T-helper 17 cell (primary cell): ENCODE results near the gene DDX54. TPM values are rescaled to one million over a fixed set of nuclear protein-coding genes. Genes with fewer than 3 reads are reported as not detected.
A peak's percentile ranks its signal among the peaks of the same experiment; 100 is the strongest.

ENCODE experiments used
- ATAC-seq: fragments of 150-1000 bp; cut with Tn5 transposase; 2 replicates; pipeline ENCODE4 v1.10.0; 2021; ENCODE audit warnings: mild to moderate bottlenecking, moderate library complexity
- DNase-seq, 3 donors: peaks; one replicate each; pipeline versions ENCODE4 v3.0.0 to v3.0.0-alpha.2; 2020 to 2021
- H3K9me3 ChIP-seq: one replicate; pipeline ENCODE4 v1.7.0; 2013; ENCODE audit warnings: low read length, mild to moderate bottlenecking; ENCODE audit not compliant: control insufficient read depth, poor library complexity, severe bottlenecking
- H3K27ac Mint-ChIP-seq: one replicate; pipeline ENCODE4 v1.8.0; 2022; ENCODE audit warnings: mild to moderate bottlenecking, moderate library complexity, mixed read lengths
- H3K27me3 Mint-ChIP-seq: one replicate; pipeline ENCODE4 v1.8.0; 2022; ENCODE audit warnings: mixed read lengths
- H3K36me3 Mint-ChIP-seq: one replicate; pipeline ENCODE4 v1.8.0; 2022; ENCODE audit warnings: low read depth, mixed read lengths
- H3K4me1 Mint-ChIP-seq: one replicate; pipeline ENCODE4 v1.8.0; 2022; ENCODE audit warnings: mild to moderate bottlenecking, mixed read lengths
- H3K4me3 Mint-ChIP-seq: one replicate; pipeline ENCODE4 v1.8.0; 2022; ENCODE audit warnings: mild to moderate bottlenecking, moderate library complexity, mixed read lengths
- total RNA-seq, 4 donors: library from RNA in 2 of 4; stranded (reverse) in 2 of 4; gene quantifications; one replicate each; pipeline ENCODE4 v1.2.3 and lab custom pipeline; 2022 to 2026

The DDX54 gene
- total RNA-seq, 2 donors from 2014 or later: 75.9 to 92.5 TPM

DNA sequence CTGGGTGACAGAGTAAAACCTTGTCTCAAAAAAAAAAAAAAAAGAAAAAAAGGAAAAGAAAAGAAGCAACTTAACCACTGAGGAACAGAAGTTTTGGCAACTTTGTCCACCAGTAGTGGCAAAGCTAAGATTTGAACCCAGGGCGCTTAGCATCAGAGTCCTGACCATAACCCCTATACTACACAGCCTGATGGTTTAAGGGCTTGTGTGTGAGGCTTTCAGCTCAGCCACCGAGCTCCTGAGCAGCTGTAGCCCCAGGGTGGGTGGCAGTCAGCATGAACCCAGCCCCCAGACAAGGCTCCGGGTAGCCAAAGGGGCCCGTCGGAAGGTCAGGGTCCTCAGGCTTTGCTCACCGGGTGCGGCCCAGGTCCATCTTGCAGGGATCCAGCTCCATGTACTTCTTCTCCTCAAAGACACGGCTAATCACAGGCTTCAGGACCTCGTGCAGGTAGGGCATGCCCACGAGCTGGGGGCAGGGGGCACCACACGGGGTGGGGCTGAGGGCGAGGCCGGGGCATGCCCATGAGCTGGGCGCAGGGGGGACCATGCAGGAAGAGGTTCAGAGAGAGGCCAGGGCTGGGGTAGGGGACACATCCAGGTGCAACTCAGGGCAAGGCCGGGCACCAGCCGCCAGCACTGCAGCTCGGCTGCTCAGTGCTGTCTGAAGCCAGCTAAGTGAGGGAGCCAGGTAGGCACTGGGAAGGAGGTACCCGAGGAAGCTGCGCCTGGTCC, 70.7 kb downstream of the DDX54 start:
- no peak for DNase-seq
- Mint-ChIP-seq H3K27me3 (no peaks in the 10 kb centered on the region), H3K27ac (no peak overlapping the region), H3K36me3 (no peaks in the 10 kb centered on the region), H3K4me3 (no peak overlapping the region), H3K4me1 (peaks cover 3% of the 10 kb centered on the region)
- no peak for ATAC-seq
- no peaks in the 10 kb centered on the region for H3K9me3 ChIP-seq

DNA sequence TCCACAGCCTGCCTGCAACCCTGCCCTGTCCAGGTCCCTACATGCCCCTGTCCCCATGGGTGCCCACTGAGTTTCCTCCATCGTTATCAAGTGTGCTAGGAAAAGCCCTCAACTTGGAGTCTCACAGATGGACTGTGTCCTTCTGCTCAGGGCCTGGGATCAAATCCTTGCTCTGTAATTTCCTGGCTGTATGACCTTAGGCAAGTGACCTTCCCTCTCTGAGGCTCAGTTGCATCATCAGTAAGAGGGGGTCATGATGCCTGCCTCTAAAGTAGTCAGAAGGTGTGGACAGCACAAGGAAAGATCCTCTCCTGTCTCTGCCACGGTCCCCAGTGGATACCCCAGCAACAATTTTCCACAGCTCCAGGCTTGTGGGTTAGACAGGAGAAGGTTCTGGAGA, 71.9 kb downstream of the DDX54 start:
- Mint-ChIP-seq H3K4me3 (no peak overlapping the region), H3K27me3 (no peaks in the 10 kb centered on the region), H3K27ac (no peak overlapping the region), H3K36me3 (no peaks in the 10 kb centered on the region), H3K4me1 (peaks cover 6% of the 10 kb centered on the region)
- no peak for ATAC-seq
- H3K9me3 ChIP-seq: no peaks in the 10 kb centered on the region
- no peak for DNase-seq

DNA sequence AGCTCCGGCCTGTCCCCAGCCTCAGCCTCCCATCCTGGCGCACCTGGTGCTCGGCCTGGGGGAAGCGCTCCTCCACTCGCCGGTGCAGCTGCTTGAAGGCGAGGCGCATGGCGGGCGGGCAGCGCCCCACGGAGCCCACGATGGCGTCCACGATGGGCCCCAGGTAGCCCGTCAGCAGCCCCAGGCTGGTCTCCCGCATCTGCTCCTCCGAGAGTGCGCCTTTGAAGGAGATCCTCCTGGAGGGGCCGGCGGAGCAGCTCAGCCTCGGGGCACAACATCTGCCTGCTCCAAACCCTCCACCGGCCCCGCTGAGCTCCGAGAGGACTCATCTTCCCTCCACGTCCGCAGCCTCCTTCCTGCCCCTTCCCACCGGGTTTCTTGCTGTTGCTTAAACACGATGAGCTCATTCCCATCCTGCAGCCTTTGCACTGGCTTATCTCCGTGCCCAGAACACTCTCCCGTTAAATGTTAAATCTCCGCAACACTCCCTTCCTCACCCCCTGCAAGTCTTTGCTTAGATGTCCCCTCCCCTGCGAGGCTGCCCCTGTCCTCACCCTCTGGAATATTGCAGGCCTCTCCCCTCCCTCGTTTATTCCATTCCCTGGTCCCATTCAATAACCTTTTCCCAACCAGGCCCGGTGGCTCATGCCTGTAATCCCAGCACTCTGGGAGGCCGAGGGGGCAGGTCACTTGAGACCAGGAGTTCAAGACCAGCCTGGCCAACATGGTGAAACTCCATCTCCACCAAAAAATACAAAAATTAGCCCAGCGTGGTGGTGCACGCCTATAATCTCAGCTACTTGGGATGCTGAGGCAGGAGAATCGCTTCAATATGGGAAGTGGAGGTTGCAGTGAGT, 73.0 kb downstream of the DDX54 start:
- Mint-ChIP-seq H3K4me1 (peaks cover 6% of the 10 kb centered on the region), H3K27me3 (no peaks in the 10 kb centered on the region), H3K36me3 (no peaks in the 10 kb centered on the region), H3K4me3 (no peak overlapping the region), H3K27ac (no peak overlapping the region)
- no peaks in the 10 kb centered on the region for H3K9me3 ChIP-seq
- no peak for ATAC-seq
- DNase-seq: no peak

DNA sequence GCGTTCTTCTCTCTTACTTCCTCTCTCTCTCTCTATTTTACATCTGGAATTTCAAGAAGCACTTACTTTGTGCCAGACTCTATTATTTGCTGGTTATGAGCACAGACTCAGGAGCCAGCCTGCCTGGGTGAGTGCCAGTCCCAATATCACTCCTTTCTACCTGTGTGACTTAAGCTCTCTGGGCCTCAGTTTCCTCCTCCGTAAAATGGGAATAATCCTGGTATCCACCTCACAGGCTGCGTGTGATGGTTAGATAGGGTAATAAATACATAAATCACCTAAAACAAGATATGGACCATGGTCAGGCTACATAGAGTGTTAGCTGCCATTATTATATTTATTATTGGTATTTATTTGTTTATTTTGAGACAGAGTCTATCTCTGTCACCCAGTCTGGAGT, 74.0 kb downstream of the DDX54 start:
- H3K27ac Mint-ChIP-seq: no peak overlapping the region
- H3K27me3 Mint-ChIP-seq: no peaks in the 10 kb centered on the region
- ATAC-seq (no peak), DNase-seq (no peak)
- H3K4me1 Mint-ChIP-seq: peaks cover 13% of the 10 kb centered on the region
- no peaks in the 10 kb centered on the region for H3K36me3 Mint-ChIP-seq
- no peaks in the 10 kb centered on the region for H3K9me3 ChIP-seq
- no peak overlapping the region for H3K4me3 Mint-ChIP-seq

DNA sequence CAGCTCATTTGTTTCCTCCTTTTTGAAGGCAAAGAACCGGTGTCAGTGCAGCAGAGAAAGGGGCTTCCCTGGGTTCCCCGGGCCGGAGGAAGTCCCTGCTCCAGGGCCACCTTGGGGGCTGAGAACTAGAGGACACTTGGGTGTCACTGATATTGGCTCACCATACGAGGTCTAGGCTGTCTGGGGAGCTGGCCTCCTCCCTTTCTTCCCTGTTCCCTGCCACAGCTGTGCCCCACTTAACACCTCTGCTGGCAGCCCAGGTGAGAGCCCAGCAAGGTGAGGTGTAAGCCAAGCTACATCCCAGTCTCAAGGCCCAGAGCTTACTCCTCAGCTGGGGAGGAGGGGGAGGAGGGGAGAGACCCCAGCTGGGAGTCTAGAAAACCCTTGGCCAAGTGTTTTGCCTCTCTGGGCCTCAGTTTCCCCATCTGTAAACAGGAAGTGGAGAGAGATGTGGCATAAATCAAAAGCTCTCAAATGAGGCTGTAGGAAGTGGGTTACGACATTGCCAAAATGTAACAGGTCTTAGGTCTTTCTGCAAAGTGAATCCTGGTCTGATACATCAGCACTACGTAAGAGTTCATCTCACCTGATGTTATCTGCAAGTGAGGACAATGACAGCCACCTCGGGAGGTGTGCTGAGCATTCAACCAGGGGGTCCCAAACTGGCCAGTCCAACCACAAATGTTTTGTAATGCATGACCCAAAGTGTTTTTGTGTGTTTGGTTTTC, 75.2 kb downstream of the DDX54 start:
- H3K27ac Mint-ChIP-seq: peak overlapping the region; percentile 68
- no peaks in the 10 kb centered on the region for H3K27me3 Mint-ChIP-seq
- DNase-seq (no peak), ATAC-seq (peak; percentile 45)
- H3K4me1 Mint-ChIP-seq: peaks cover 13% of the 10 kb centered on the region
- H3K9me3 ChIP-seq: no peaks in the 10 kb centered on the region
- H3K36me3 Mint-ChIP-seq: no peaks in the 10 kb centered on the region
- no peak overlapping the region for H3K4me3 Mint-ChIP-seq

DNA sequence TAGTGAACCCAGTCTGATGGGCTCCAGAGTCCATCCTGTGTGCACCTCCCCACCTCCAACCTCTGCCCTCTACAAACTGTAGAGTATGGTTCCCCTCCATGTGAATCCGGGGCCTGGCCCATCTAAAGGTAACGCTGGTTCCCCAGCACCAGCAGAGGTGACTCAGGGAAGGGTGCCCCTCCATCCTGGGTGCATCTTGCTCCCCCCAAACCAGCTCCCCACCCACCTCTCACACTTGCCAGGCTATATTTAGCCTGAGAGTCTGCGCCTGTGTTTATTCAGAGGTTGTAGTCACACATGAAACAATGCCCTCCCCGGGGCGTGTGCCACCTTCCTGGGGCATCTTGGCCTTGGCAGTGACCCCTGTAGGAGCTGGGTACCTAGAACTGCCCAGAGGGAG, 75.9 kb downstream of the DDX54 start:
- H3K4me1 Mint-ChIP-seq: peaks cover 13% of the 10 kb centered on the region
- no peaks in the 10 kb centered on the region for H3K9me3 ChIP-seq
- H3K27me3 Mint-ChIP-seq: no peaks in the 10 kb centered on the region
- no peak for DNase-seq
- no peak overlapping the region for H3K4me3 Mint-ChIP-seq
- H3K27ac Mint-ChIP-seq: peak overlapping the region; percentile 68
- H3K36me3 Mint-ChIP-seq: no peaks in the 10 kb centered on the region
- no peak for ATAC-seq

DNA sequence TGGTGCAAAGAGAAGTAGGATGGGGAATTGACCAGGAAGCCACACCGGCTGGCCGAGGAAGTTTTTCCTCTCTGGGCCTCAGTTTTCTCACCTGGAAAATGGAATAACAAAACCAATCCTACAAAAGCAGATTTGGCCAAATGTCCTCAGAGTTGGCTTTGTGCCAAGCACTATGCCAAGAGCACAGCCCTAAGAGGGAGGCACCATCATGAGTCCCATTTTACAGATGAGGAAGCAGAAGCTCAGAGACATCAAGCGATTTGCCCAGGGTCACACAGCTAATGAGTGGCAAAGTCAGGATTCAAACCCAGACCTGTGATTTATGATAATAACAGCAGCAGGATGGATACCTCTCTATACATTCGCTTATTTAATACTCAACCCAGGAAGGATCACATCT, 77.0 kb downstream of the DDX54 start:
- no peaks in the 10 kb centered on the region for H3K27me3 Mint-ChIP-seq
- peak overlapping the region; percentile 68 for H3K27ac Mint-ChIP-seq
- DNase-seq: no peak
- no peaks in the 10 kb centered on the region for H3K36me3 Mint-ChIP-seq
- H3K9me3 ChIP-seq: no peaks in the 10 kb centered on the region
- ATAC-seq: no peak
- peaks cover 16% of the 10 kb centered on the region for H3K4me1 Mint-ChIP-seq
- H3K4me3 Mint-ChIP-seq: no peak overlapping the region

Other genes starting within 250 kb of the DDX54 start
- gene OAS3, start 247.0 kb downstream of the DDX54 start, total RNA-seq: 10 to 100 TPM; 26.6 to 28.6 TPM
- gene OAS2, start 207.0 kb downstream of the DDX54 start, total RNA-seq: 10 to 100 TPM; 35.4 to 45.3 TPM
- 10 to 100 TPM; 20.7 to 27.7 TPM for gene DTX1, start 128.7 kb downstream of the DDX54 start, total RNA-seq
- gene RASAL1, start 49.7 kb downstream of the DDX54 start, total RNA-seq: under 1 TPM; 0.15 to 0.89 TPM
- not detected for gene CFAP73, start 35.8 kb downstream of the DDX54 start, total RNA-seq
- 1 to 10 TPM; 5.1 to 8.6 TPM for gene RITA1, start 243 bp upstream of the DDX54 start, total RNA-seq
- 10 to 100 TPM; 39.9 to 59.0 TPM for gene TPCN1, start 36.0 kb upstream of the DDX54 start, total RNA-seq
- gene SLC8B1, start 149.6 kb upstream of the DDX54 start, total RNA-seq: 10 to 100 TPM; 58.6 to 66.0 TPM
- gene PLBD2, start 173.1 kb upstream of the DDX54 start, total RNA-seq: 10 to 100 TPM; 14.0 to 19.0 TPM
- not detected for gene SDS, start 218.4 kb upstream of the DDX54 start, total RNA-seq
- under 1 TPM in 1 of 2 donors, not detected in 1; 0.42 TPM for gene SDSL, start 236.9 kb upstream of the DDX54 start, total RNA-seq